Measurements from ENCODE around the gene ADSL.

GRCh38 chr22:40332319-40332781 lies 13.9 kb upstream of the ADSL start:
- no peak for TF ChIP-seq EZH2phosphoT487 (IDR thresholded peaks at IDR 0.05; ENCODE audit: insufficient read depth, low read depth)
- TF ChIP-seq EZH2 (IDR thresholded peaks at IDR 0.05; ENCODE audit: insufficient read depth, poor library complexity, severe bottlenecking) = no peak

Data from GM23248 (cell line).